ENCODE results near the gene GAB1. TPM values are rescaled to one million over a fixed set of nuclear protein-coding genes. Genes with fewer than 3 reads are reported as not detected.

GAB1 gene
- total RNA-seq, 1 donor from 2014 or later = 14.9 TPM

DNA sequence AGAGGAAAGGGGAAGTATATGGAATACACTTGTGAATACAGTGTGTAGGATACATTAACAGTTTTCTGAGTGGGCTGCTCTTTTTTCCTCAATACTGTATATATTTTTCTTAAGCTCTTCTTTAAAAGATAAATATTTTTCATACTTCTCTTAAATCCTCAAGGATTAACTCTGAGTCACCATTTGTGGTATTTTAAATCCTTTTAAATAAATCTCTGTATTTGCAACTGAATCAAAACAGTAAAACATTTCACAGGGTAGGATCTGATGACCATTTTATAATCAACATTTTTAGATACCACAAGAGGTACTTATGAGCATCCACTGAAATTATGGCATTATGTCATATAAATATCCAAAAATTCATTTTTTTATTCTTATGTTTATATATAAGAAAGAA, 87.6 kb downstream of the GAB1 start:
- Histone ChIP-seq H3K36me3 (ENCODE audit: control insufficient read depth, insufficient read depth, low read length) (no peaks in the 10 kb centered on the region), H3K27me3 (ENCODE audit: control insufficient read depth, insufficient read depth, low read length) (no peaks in the 10 kb centered on the region), H3K4me3 (ENCODE audit: low read depth, low read length) (no peak overlapping the region)
- DNase-seq (ENCODE audit: low read depth) = no peak
- no peak for TF ChIP-seq CTCF (IDR thresholded peaks at IDR 0.05; ENCODE audit: insufficient read depth, low read length, poor library complexity, severe bottlenecking)

GRCh38 chr4:143431526-143432257, 95.0 kb downstream of the GAB1 start:
- no peak for DNase-seq (ENCODE audit: low read depth)
- Histone ChIP-seq H3K36me3 (ENCODE audit: control insufficient read depth, insufficient read depth, low read length) (no peaks in the 10 kb centered on the region), H3K27me3 (ENCODE audit: control insufficient read depth, insufficient read depth, low read length) (no peaks in the 10 kb centered on the region), H3K4me3 (ENCODE audit: low read depth, low read length) (no peak overlapping the region)
- TF ChIP-seq CTCF (IDR thresholded peaks at IDR 0.05; ENCODE audit: insufficient read depth, low read length, poor library complexity, severe bottlenecking) = no peak

GRCh38 chr4:143432258-143432591, 95.5 kb downstream of the GAB1 start:
- no peaks in the 10 kb centered on the region for H3K27me3 ChIP-seq (ENCODE audit: control insufficient read depth, insufficient read depth, low read length)
- no peak for DNase-seq (ENCODE audit: low read depth)
- no peak overlapping the region for H3K4me3 ChIP-seq (ENCODE audit: low read depth, low read length)
- no peaks in the 10 kb centered on the region for H3K36me3 ChIP-seq (ENCODE audit: control insufficient read depth, insufficient read depth, low read length)
- no peak for TF ChIP-seq CTCF (IDR thresholded peaks at IDR 0.05; ENCODE audit: insufficient read depth, low read length, poor library complexity, severe bottlenecking)

GRCh38 chr4:143433231-143433630, 96.6 kb downstream of the GAB1 start:
- no peaks in the 10 kb centered on the region for H3K36me3 ChIP-seq (ENCODE audit: control insufficient read depth, insufficient read depth, low read length)
- H3K4me3 ChIP-seq (ENCODE audit: low read depth, low read length) = no peak overlapping the region
- no peaks in the 10 kb centered on the region for H3K27me3 ChIP-seq (ENCODE audit: control insufficient read depth, insufficient read depth, low read length)
- DNase-seq (ENCODE audit: low read depth) = no peak
- TF ChIP-seq CTCF (IDR thresholded peaks at IDR 0.05; ENCODE audit: insufficient read depth, low read length, poor library complexity, severe bottlenecking) = no peak

- no peak for DNase-seq (ENCODE audit: low read depth)
- H3K4me3 ChIP-seq (ENCODE audit: low read depth, low read length) = no peak overlapping the region
- H3K27me3 ChIP-seq (ENCODE audit: control insufficient read depth, insufficient read depth, low read length) = no peaks in the 10 kb centered on the region
- H3K36me3 ChIP-seq (ENCODE audit: control insufficient read depth, insufficient read depth, low read length) = no peaks in the 10 kb centered on the region
- no peak for TF ChIP-seq CTCF (IDR thresholded peaks at IDR 0.05; ENCODE audit: insufficient read depth, low read length, poor library complexity, severe bottlenecking)
Observed at GRCh38 chr4:143435955-143436354, 99.3 kb downstream of the GAB1 start.

DNA sequence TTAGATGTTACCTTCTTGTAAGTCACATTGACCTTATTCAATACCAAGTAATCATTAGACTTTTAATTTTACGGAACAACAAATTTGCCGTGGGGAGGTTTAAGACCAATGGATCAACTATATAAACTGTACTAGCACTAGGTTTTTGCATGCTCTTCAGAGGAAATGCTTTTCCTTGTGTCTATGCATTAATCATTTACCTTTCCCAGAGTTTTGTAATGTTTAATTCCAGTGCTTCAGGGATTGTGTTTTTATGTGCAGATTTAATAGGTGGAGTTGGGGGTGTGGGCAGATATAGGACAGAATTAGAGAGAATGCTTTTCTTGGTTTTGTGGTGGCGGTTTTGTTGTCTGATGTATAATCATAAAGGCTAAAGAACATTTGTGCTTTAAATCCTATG, 100.8 kb downstream of the GAB1 start:
- H3K4me3 ChIP-seq (ENCODE audit: low read depth, low read length) = no peak overlapping the region
- no peaks in the 10 kb centered on the region for H3K27me3 ChIP-seq (ENCODE audit: control insufficient read depth, insufficient read depth, low read length)
- DNase-seq (ENCODE audit: low read depth) = no peak
- TF ChIP-seq CTCF (IDR thresholded peaks at IDR 0.05; ENCODE audit: insufficient read depth, low read length, poor library complexity, severe bottlenecking) = no peak
- no peaks in the 10 kb centered on the region for H3K36me3 ChIP-seq (ENCODE audit: control insufficient read depth, insufficient read depth, low read length)

Measured in kidney epithelial cell (primary cell).